Ramos (cell line): ENCODE data around the gene TRPC6.

Experiments
- in situ Hi-C: fragments of 300-500 bp; cut with MboI; formaldehyde crosslinking; loops from one replicate; pipeline ENCODE4 v1.14.3; 2022; ENCODE audit warnings: low sequenced_read_pairs; ENCODE audit not compliant: unreplicated experiment

TRPC6 gene

GRCh38 chr11:101583251-101584128 is at the start of gene TRPC6:
Gene TRPC6, minus strand, starts transcription at chr11:101584007. Its CDS starts 504 bp downstream, at chr11:101583503.
- in situ Hi-C loops: no loop called here

GRCh38 chr11:101620026-101620425 is 36.2 kb upstream of the TRPC6 start:
- in situ Hi-C loops: no loop called here

- in situ Hi-C loops: no loop called here
Observed at GRCh38 chr11:101618709-101619108, 34.9 kb upstream of the TRPC6 start.

GRCh38 chr11:101617735-101618332 is 34.0 kb upstream of the TRPC6 start:
- in situ Hi-C loops: no loop called here

GRCh38 chr11:101612481-101612880 is 28.7 kb upstream of the TRPC6 start:
- in situ Hi-C loops: no loop called here

GRCh38 chr11:101600924-101601323 is 17.1 kb upstream of the TRPC6 start:
- in situ Hi-C loops: no loop called here

GRCh38 chr11:101586965-101587364 is 3.2 kb upstream of the TRPC6 start:
- in situ Hi-C loops: no loop called here

GRCh38 chr11:101584655-101585054 is 848 bp upstream of the TRPC6 start:
- in situ Hi-C loops: no loop called here

- in situ Hi-C loops: no loop called here
Observed at GRCh38 chr11:101584129-101584515, 315 bp upstream of the TRPC6 start.

GRCh38 chr11:101582989-101583250 is 887 bp downstream of the TRPC6 start:
- in situ Hi-C loops: no loop called here

- in situ Hi-C loops: no loop called here
Observed at GRCh38 chr11:101582236-101582988, 1.4 kb downstream of the TRPC6 start.

- in situ Hi-C loops: no loop called here
Observed at GRCh38 chr11:101577461-101577860, 6.3 kb downstream of the TRPC6 start.

- in situ Hi-C loops: no loop called here
Observed at GRCh38 chr11:101576456-101576855, 7.4 kb downstream of the TRPC6 start.

- in situ Hi-C loops: no loop called here
Observed at GRCh38 chr11:101574886-101575285, 8.9 kb downstream of the TRPC6 start.

GRCh38 chr11:101567071-101567470 is 16.7 kb downstream of the TRPC6 start:
- in situ Hi-C loops: no loop called here

GRCh38 chr11:101566626-101567025 is 17.2 kb downstream of the TRPC6 start:
- in situ Hi-C loops: no loop called here

GRCh38 chr11:101563166-101563565 is 20.6 kb downstream of the TRPC6 start:
- in situ Hi-C loops: no loop called here

GRCh38 chr11:101555366-101555765 is 28.4 kb downstream of the TRPC6 start:
- in situ Hi-C loops: no loop called here

- in situ Hi-C loops: no loop called here
Observed at GRCh38 chr11:101553891-101554292, 29.9 kb downstream of the TRPC6 start.

- in situ Hi-C loops: no loop called here
Observed at GRCh38 chr11:101552888-101553287, 30.9 kb downstream of the TRPC6 start.

GRCh38 chr11:101528541-101528940 is 55.3 kb downstream of the TRPC6 start:
- in situ Hi-C loops: no loop called here
